Measurements from ENCODE around the gene DOCK4. TPM values are rescaled to one million over a fixed set of nuclear protein-coding genes. Genes with fewer than 3 reads are reported as not detected.

DOCK4 gene
- total RNA-seq, 1 experiment from 2014 or later = 20.4 TPM

DNA sequence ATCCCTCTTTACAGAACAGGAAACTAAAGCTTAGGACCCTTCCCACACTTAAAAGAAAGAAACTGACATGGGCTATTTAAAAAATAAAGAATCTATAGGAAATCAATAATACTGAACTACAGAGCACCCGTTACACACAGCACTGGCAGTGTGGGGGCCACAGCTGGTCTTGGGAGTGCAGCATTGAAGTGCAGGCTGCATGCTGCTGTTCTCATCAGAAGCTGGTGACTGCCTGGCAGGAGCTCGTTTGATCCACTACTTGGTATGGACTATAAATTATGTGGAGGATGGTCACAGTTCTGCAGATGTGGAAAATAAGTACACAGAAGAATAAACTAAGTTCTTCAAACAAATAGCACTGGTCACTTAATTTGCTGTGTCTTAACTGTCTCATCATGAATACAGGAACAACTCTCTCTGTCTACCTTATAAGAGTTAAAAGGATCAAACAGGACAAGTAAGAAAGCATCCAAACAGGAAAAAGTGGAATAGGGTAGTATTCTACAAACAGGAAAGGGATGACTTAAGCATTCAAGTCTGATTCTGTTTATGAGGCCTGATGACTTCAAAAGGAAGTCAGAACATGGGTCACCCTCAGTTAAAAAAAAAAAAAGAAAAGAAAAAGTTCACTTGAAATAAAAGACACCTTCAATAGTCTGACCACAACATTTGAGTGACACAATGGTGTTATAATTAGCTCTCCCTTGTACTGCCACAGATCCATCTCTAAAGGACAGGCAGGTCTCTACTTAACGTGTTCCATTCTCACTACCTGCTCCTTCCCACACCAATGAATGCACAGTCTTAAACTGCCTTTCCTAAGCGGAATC, 21.0 kb downstream of the DOCK4 start:
- Mint-ChIP-seq H3K4me3 (no peak overlapping the region), H3K36me3 (no peaks in the 10 kb centered on the region), H3K9me3 (no peaks in the 10 kb centered on the region), H3K4me1 (peaks cover 9% of the 10 kb centered on the region), H3K27ac (no peak overlapping the region; the same call in 1 of the 2 replicates), H3K27me3 (ENCODE audit: low read depth) (no peaks in the 10 kb centered on the region)
- no peak for DNase-seq (ENCODE audit: low spot score)
- CTCF ChIA-PET = no interaction called here
- ATAC-seq = no peak
- POLR2A ChIA-PET = no interaction called here
- TF ChIP-seq, protein P1, sequence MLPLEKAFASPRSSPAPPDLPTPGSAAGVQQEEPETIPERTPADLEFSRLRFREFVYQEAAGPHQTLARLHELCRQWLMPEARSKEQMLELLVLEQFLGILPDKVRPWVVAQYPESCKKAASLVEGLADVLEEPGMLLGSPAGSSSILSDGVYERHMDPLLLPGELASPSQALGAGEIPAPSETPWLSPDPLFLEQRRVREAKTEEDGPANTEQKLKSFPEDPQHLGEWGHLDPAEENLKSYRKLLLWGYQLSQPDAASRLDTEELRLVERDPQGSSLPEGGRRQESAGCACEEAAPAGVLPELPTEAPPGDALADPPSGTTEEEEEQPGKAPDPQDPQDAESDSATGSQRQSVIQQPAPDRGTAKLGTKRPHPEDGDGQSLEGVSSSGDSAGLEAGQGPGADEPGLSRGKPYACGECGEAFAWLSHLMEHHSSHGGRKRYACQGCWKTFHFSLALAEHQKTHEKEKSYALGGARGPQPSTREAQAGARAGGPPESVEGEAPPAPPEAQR (CRISPR knock-in tag; IDR thresholded peaks at IDR 0.05) = no peak

DNA sequence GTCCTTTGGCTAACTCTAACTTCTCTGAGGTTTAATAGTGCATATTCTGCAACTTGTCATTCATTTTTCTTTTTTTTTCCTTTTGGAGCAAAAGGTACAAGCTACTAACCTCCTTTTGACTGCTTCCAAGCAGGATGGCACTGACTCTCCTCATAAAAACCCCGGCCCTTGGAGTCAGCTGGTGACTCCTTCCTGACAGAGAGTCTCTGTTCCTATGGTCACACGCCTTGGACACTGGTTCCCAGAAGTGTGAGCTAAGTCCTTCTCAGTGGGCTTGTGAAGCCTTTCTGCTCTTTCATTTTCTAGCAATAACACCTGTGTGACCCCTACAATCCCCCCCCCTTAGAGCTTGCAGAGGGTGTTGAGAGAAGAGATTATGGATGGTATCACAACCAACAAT, 21.7 kb downstream of the DOCK4 start:
- H3K27ac Mint-ChIP-seq = no peak overlapping the region
- H3K36me3 Mint-ChIP-seq = no peaks in the 10 kb centered on the region
- no peaks in the 10 kb centered on the region for H3K27me3 Mint-ChIP-seq (ENCODE audit: low read depth)
- no peak overlapping the region for H3K4me3 Mint-ChIP-seq
- no peaks in the 10 kb centered on the region for H3K9me3 Mint-ChIP-seq
- no peak for ATAC-seq
- ChIA-PET CTCF (no interaction called here), POLR2A (no interaction called here)
- H3K4me1 Mint-ChIP-seq = peaks cover 7% of the 10 kb centered on the region
- TF ChIP-seq EMX1 (CRISPR knock-in tag; IDR thresholded peaks at IDR 0.05) = no peak
- TF ChIP-seq, protein P2, sequence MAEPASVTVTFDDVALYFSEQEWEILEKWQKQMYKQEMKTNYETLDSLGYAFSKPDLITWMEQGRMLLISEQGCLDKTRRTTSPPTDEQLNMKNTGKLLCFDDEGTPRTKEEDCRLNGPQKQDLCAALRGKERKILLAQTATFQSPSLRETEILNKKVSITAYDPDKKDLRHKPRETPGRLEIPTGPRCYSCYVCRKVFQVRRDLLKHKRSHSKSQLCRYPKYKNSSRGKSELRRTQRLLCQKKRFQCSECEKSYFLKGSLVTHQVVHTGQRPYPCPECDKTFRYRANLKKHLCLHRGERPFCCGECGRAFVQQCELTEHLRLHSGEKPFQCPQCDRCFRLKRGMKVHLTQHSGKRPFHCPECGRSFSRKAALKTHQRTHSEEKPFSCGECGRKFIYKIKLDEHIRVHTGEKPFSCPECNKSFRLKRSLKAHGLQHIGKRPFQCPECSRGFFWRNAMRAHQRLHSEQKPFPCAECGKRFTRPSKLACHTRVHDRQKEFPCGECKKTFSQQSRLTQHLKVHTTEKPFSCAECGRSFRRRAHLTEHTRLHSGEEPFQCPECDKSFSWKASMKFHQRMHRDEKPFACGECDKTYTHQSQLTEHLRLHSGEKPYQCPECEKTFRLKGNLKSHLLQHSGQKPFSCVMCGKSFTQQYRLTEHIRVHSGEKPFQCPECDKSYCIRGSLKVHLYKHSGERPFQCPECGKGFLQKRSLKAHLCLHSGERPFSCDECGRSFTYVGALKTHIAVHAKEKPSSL (CRISPR knock-in tag; conservative IDR thresholded peaks at IDR 0.05) = no peak
- TF ChIP-seq, protein P3, sequence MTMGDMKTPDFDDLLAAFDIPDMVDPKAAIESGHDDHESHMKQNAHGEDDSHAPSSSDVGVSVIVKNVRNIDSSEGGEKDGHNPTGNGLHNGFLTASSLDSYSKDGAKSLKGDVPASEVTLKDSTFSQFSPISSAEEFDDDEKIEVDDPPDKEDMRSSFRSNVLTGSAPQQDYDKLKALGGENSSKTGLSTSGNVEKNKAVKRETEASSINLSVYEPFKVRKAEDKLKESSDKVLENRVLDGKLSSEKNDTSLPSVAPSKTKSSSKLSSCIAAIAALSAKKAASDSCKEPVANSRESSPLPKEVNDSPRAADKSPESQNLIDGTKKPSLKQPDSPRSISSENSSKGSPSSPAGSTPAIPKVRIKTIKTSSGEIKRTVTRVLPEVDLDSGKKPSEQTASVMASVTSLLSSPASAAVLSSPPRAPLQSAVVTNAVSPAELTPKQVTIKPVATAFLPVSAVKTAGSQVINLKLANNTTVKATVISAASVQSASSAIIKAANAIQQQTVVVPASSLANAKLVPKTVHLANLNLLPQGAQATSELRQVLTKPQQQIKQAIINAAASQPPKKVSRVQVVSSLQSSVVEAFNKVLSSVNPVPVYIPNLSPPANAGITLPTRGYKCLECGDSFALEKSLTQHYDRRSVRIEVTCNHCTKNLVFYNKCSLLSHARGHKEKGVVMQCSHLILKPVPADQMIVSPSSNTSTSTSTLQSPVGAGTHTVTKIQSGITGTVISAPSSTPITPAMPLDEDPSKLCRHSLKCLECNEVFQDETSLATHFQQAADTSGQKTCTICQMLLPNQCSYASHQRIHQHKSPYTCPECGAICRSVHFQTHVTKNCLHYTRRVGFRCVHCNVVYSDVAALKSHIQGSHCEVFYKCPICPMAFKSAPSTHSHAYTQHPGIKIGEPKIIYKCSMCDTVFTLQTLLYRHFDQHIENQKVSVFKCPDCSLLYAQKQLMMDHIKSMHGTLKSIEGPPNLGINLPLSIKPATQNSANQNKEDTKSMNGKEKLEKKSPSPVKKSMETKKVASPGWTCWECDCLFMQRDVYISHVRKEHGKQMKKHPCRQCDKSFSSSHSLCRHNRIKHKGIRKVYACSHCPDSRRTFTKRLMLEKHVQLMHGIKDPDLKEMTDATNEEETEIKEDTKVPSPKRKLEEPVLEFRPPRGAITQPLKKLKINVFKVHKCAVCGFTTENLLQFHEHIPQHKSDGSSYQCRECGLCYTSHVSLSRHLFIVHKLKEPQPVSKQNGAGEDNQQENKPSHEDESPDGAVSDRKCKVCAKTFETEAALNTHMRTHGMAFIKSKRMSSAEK (CRISPR knock-in tag; IDR thresholded peaks at IDR 0.05; ENCODE audit: borderline replicate concordance) = no peak
- TF ChIP-seq ESRRA (CRISPR knock-in tag; IDR thresholded peaks at IDR 0.05; ENCODE audit: borderline replicate concordance) = no peak
- TF ChIP-seq, protein P1 (CRISPR knock-in tag; IDR thresholded peaks at IDR 0.05) = no peak
- TF ChIP-seq, protein P4, sequence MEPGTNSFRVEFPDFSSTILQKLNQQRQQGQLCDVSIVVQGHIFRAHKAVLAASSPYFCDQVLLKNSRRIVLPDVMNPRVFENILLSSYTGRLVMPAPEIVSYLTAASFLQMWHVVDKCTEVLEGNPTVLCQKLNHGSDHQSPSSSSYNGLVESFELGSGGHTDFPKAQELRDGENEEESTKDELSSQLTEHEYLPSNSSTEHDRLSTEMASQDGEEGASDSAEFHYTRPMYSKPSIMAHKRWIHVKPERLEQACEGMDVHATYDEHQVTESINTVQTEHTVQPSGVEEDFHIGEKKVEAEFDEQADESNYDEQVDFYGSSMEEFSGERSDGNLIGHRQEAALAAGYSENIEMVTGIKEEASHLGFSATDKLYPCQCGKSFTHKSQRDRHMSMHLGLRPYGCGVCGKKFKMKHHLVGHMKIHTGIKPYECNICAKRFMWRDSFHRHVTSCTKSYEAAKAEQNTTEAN (CRISPR knock-in tag; IDR thresholded peaks at IDR 0.05) = no peak
- no peak for DNase-seq (ENCODE audit: low spot score)

DNA sequence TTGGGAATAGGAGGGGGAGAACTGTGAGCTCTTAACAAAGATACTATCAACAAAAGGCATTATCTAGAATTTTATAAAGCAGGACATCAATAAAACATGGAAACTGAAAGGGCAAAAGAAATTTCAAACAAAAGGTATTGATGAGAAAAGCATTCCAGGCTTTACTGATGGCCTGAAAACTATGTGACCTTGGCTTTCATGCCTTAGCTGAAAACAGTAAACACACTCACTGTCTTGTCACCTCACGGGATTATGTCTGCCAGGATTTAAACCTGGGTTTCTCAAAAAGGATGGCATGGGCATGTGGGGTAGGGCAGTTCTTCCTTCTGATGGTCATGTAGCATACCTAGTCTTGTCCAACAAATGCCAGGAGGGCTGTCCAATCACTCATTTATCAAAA, 22.9 kb downstream of the DOCK4 start:
- H3K4me1 Mint-ChIP-seq = peaks cover 9% of the 10 kb centered on the region
- ChIA-PET POLR2A (no interaction called here), CTCF (no interaction called here)
- no peaks in the 10 kb centered on the region for H3K27me3 Mint-ChIP-seq (ENCODE audit: low read depth)
- H3K27ac Mint-ChIP-seq = no peak overlapping the region
- ATAC-seq (no peak), DNase-seq (ENCODE audit: low spot score) (no peak)
- no peak overlapping the region for H3K4me3 Mint-ChIP-seq
- no peaks in the 10 kb centered on the region for H3K9me3 Mint-ChIP-seq
- H3K36me3 Mint-ChIP-seq = no peaks in the 10 kb centered on the region
- TF ChIP-seq, protein P5, sequence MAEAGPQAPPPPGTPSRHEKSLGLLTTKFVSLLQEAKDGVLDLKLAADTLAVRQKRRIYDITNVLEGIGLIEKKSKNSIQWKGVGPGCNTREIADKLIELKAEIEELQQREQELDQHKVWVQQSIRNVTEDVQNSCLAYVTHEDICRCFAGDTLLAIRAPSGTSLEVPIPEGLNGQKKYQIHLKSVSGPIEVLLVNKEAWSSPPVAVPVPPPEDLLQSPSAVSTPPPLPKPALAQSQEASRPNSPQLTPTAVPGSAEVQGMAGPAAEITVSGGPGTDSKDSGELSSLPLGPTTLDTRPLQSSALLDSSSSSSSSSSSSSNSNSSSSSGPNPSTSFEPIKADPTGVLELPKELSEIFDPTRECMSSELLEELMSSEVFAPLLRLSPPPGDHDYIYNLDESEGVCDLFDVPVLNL (CRISPR knock-in tag; IDR thresholded peaks at IDR 0.05; ENCODE audit: borderline replicate concordance, low read depth) = no peak
- TF ChIP-seq ZNF121 (CRISPR knock-in tag; IDR thresholded peaks at IDR 0.05) = no peak
- TF ChIP-seq GTF2I (CRISPR knock-in tag; conservative IDR thresholded peaks at IDR 0.05) = no peak
- TF ChIP-seq, protein P6, sequence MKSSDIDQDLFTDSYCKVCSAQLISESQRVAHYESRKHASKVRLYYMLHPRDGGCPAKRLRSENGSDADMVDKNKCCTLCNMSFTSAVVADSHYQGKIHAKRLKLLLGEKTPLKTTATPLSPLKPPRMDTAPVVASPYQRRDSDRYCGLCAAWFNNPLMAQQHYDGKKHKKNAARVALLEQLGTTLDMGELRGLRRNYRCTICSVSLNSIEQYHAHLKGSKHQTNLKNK (CRISPR knock-in tag; IDR thresholded peaks at IDR 0.05) = no peak
- TF ChIP-seq, protein P7, sequence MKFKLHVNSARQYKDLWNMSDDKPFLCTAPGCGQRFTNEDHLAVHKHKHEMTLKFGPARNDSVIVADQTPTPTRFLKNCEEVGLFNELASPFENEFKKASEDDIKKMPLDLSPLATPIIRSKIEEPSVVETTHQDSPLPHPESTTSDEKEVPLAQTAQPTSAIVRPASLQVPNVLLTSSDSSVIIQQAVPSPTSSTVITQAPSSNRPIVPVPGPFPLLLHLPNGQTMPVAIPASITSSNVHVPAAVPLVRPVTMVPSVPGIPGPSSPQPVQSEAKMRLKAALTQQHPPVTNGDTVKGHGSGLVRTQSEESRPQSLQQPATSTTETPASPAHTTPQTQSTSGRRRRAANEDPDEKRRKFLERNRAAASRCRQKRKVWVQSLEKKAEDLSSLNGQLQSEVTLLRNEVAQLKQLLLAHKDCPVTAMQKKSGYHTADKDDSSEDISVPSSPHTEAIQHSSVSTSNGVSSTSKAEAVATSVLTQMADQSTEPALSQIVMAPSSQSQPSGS (CRISPR knock-in tag; IDR thresholded peaks at IDR 0.05; ENCODE audit: borderline replicate concordance, low read depth) = no peak
- no peak for TF ChIP-seq GRHL2 (CRISPR knock-in tag; IDR thresholded peaks at IDR 0.05; ENCODE audit: insufficient replicate concordance, severe bottlenecking)
- TF ChIP-seq SMAD3 (CRISPR knock-in tag; IDR thresholded peaks at IDR 0.05; ENCODE audit: borderline replicate concordance) = no peak
- TF ChIP-seq SOX15 (CRISPR knock-in tag; IDR thresholded peaks at IDR 0.05) = no peak
